Measurements from ENCODE around the gene APOB. TPM values are rescaled to one million over a fixed set of nuclear protein-coding genes. Genes with fewer than 3 reads are reported as not detected.
"Not testable (repeated sequence)": the region's sequence is repeated elsewhere in the genome, so short reads cannot be mapped to it uniquely, and the experiment has no call there.

Gene APOB
- total RNA-seq, 4 donors from 2014 or later: 14.0 to 2,659 (median 1,284) TPM

DNA sequence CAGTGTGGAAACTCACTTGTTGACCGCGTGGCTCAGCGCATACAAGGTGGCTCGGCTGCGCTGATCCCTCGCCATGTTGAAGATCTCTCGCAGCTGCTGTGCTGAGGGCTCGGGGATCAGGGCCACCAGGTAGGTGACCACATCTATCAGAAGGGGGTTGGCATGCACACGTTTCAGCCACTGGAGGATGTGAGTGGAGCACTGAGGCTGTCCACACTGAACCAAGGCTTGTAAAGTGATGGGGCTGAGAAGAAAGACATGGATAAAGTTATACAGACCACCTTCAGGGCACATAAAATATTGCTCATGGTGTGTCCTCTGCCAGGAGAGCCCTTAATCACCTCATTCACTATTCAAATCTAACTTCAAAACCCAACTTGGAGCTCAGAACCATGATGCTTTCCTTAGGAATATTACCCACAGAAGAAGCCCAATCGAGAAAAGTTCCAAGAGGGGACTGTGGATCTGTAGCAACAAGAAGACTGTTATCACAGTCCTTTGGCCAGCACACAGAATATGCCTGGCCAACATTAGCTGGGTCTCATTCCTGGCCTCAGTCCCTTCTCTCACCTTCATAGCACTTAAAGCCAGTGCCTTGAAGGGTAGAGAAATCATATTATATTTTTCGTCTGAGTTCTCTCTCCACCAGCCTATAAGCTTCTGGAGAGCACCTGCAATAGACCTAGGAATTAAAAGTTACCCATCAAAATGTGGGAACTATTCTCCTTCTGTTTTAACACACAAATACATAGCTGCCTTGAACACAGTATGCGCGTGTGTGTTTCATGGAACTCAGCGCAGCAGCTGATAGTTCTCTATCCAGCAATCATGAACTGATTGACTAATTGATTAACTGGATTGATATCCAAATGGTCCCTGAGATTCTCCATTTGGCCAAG lies 11.3 kb downstream of the APOB start:
- no peak for DNase-seq
- no peaks in the 10 kb centered on the region for H3K9me3 ChIP-seq
- peaks cover 0 to 20% (median 0%) of the 10 kb centered on the region in 3 donors for H3K36me3 ChIP-seq
- TF ChIP-seq, protein P1, sequence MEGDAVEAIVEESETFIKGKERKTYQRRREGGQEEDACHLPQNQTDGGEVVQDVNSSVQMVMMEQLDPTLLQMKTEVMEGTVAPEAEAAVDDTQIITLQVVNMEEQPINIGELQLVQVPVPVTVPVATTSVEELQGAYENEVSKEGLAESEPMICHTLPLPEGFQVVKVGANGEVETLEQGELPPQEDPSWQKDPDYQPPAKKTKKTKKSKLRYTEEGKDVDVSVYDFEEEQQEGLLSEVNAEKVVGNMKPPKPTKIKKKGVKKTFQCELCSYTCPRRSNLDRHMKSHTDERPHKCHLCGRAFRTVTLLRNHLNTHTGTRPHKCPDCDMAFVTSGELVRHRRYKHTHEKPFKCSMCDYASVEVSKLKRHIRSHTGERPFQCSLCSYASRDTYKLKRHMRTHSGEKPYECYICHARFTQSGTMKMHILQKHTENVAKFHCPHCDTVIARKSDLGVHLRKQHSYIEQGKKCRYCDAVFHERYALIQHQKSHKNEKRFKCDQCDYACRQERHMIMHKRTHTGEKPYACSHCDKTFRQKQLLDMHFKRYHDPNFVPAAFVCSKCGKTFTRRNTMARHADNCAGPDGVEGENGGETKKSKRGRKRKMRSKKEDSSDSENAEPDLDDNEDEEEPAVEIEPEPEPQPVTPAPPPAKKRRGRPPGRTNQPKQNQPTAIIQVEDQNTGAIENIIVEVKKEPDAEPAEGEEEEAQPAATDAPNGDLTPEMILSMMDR (IDR thresholded peaks at IDR 0.05): no peak
- TF ChIP-seq POLR2A (IDR thresholded peaks at IDR 0.05): no peak
- no peaks in the 10 kb centered on the region for H3K4me1 ChIP-seq
- no peak overlapping the region for H3K27ac ChIP-seq
- H3K4me3 ChIP-seq: no peak overlapping the region
- H3K27me3 ChIP-seq: no peaks in the 10 kb centered on the region

DNA sequence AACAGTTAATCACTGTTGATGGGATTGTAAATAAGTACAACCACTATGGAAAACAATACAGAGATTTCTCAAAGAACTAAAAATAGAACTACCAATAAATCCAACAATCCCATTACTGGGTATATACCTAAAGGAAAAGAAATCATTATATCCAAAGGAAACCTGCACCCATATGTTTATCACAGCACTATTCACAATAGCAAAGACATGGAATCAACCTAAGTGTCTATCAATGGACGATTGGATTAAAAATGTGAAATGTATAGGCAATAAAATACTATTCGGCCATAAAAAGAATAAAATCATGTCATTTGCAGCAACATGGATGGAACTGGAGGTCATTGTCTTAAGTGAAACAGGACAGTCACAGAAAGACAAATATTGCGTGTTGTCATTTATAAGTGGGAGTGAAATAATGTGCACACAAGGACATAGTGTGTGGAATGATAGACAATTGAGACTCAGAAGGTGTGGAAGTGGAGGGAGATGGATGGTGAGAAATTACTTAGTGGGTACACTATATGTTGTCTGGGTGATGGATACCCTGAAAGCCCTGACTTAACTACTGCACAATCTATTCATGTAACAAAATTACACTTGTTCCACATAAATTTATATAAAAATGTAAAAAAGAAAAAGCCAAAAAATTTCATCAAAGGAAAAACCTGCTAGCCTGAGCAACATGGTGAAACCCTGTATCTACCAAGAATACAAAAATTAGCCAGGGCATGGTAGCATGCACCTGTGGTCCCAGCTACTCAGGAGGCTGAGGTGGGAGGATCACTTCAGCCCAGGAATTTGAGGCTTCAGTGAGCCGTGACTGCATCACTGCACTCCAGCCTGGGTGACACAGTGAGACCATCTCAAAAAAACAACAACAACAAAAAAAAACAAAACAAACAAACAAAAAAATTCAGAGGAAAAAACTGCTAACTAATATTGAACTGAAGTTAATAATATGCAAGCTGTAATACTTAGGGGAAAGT lies 12.6 kb downstream of the APOB start:
- no peaks in the 10 kb centered on the region for H3K9me3 ChIP-seq
- TF ChIP-seq POLR2A (IDR thresholded peaks at IDR 0.05): no peak
- TF ChIP-seq, protein P1 (IDR thresholded peaks at IDR 0.05): no peak
- DNase-seq: no peak
- H3K4me1 ChIP-seq: no peaks in the 10 kb centered on the region
- H3K27ac ChIP-seq: no peak overlapping the region
- no peak overlapping the region for H3K4me3 ChIP-seq
- H3K36me3 ChIP-seq: peaks cover 0 to 20% (median 0%) of the 10 kb centered on the region in 3 donors
- no peaks in the 10 kb centered on the region for H3K27me3 ChIP-seq

GRCh38 chr2:21029519-21029918 lies 14.4 kb downstream of the APOB start:
- H3K36me3 ChIP-seq: peaks cover 0 to 20% (median 0%) of the 10 kb centered on the region in 3 donors
- DNase-seq: no peak
- no peak overlapping the region for H3K4me3 ChIP-seq
- no peaks in the 10 kb centered on the region for H3K27me3 ChIP-seq
- H3K27ac ChIP-seq: no peak overlapping the region
- no peak for TF ChIP-seq POLR2A (IDR thresholded peaks at IDR 0.05)
- TF ChIP-seq, protein P1 (IDR thresholded peaks at IDR 0.05): no peak
- H3K4me1 ChIP-seq: no peaks in the 10 kb centered on the region
- H3K9me3 ChIP-seq: no peaks in the 10 kb centered on the region

DNA sequence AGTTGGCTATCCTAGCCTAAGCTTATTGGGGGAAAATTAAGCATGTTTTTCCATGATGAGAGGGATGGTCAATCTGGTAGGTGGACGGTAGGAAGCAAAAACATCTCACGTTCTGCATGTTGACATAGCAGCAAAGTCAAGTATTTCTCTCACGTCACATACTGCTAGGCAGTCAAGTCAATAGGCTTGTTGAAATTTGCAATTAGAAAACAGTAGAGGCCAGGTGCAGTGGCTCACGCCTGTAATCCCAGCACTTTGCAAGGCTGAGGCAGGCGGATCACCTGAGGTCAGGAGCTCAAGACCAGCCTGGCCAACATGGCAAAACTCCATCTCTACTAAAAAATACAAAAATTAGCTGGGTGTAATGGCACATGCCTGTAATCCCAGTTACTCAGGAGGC lies 14.9 kb downstream of the APOB start:
- peaks cover 0 to 22% (median 0%) of the 10 kb centered on the region in 3 donors for H3K36me3 ChIP-seq
- DNase-seq: not testable (repeated sequence)

DNA sequence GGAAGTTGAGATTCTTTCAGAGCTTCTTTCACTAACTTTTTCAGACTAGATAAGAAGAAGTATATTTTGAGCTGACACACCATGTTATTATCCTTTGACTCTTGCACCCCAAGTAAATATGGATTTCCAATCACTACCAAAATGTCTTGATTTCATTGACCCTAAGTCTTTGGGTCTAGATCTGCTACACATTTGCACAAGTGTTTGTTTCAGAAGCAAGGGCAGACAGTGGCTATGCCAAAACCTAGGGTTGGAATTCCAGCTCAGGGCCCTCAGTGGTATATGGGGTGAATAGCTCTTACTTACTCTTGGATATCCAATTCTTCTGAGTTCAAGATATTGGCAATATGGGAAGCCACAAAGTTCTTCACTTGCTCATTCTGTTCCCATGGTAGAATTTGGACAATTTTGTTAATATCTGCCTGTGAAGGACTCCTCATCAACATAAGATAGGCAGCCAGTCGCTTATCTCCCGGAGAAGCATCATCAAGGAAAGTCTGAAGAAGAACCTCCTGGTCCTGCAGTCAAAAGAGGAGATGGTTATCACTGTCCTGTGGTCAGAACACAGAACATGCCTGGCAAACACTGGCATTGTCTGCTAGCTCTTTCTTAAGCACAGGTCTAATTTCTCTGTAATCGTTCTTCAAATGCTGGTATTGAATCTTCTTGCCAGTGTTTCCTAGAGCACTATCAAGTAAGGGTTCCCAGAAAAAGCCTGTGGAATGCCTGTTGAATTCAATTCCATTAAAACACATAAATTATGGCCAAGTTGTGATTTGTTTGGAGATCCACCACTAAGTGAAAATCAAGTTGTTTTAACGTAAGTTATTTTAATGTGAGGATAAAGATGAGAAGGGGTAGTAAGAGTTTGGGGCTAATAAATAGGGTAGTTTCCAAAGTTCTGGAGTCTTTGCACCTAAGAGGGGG lies 15.6 kb downstream of the APOB start:
- no peak for TF ChIP-seq POLR2A (IDR thresholded peaks at IDR 0.05)
- TF ChIP-seq, protein P1 (IDR thresholded peaks at IDR 0.05): no peak
- Histone ChIP-seq H3K4me3 (no peak overlapping the region), H3K27me3 (no peaks in the 10 kb centered on the region), H3K4me1 (no peaks in the 10 kb centered on the region), H3K9me3 (no peaks in the 10 kb centered on the region), H3K27ac (no peak overlapping the region), H3K36me3 (peaks cover 0 to 22% (median 0%) of the 10 kb centered on the region in 3 donors)
- DNase-seq: no peak

More for the DNA sequence above, 14.9 kb downstream of the APOB start:
- not testable (repeated sequence) for H3K9me3 ChIP-seq, H3K27me3 ChIP-seq, H3K4me3 ChIP-seq, H3K4me1 ChIP-seq, H3K27ac ChIP-seq

Measured in Peyer's patch (tissue), 4 donors.